Transverse colon (tissue), 4 donors: Measurements from ENCODE around the gene RANBP9. TPM values are rescaled to one million over a fixed set of nuclear protein-coding genes. Genes with fewer than 3 reads are reported as not detected.

ENCODE experiments used
- DNase-seq: peaks from one replicate; pipeline ENCODE4 v3.0.0-alpha.2; 2019
- H3K27ac ChIP-seq, 4 donors: fragments of 200-600 bp; sonication (generic); 2 replicates each; pipeline ENCODE4 v1.5.1; 2016 to 2018; ENCODE audit warnings: inconsistent platforms in 4 of 4
- H3K27me3 ChIP-seq: fragments of 200-600 bp; sonication (generic); 2 replicates; pipeline ENCODE4 v1.5.1; 2017; ENCODE audit warnings: inconsistent platforms
- H3K36me3 ChIP-seq, 4 donors: fragments of 200-600 bp; sonication (generic); 2 replicates each; pipeline ENCODE4 v1.5.1; 2017 to 2019; ENCODE audit warnings: inconsistent platforms in 4 of 4
- H3K4me1 ChIP-seq, 4 donors: fragments of 200-600 bp; sonication (generic); 2 replicates each; pipeline ENCODE4 v1.5.1; 2017 to 2020; ENCODE audit warnings: inconsistent platforms in 4 of 4
- H3K4me3 ChIP-seq, 4 donors: fragments of 200-600 bp; sonication (generic); 1 replicate in 1 of 4; 2 replicates in 3 of 4; pipeline versions ENCODE4 v1.5.1 to v1.6.1; 2017 to 2019; ENCODE audit warnings: inconsistent platforms in 4 of 4
- H3K9me3 ChIP-seq, 2 donors: fragments of 200-600 bp; sonication (generic); 2 replicates each; pipeline ENCODE4 v1.5.1; 2017 to 2019; ENCODE audit warnings: inconsistent platforms in 2 of 2
- CTCF ChIP-seq, 5 experiments: fragments of 200-600 bp in 3 of 5; fragments of 450-650 bp in 2 of 5; sonication (generic) in 3 of 5; IDR thresholded peaks; 1 replicate in 2 of 5; 2 replicates in 3 of 5; pipeline ENCODE4 v1.5.1; 2016 to 2017; ENCODE audit warnings: antibody characterized with exemption in 5 of 5, inconsistent platforms in 3 of 5, mild to moderate bottlenecking in 2 of 5, moderate library complexity in 1 of 5
- EP300 ChIP-seq: sonication (generic); formaldehyde crosslinking; IDR thresholded peaks from one replicate; pipeline ENCODE4 v1.6.1; 2017; ENCODE audit warnings: antibody characterized with exemption, low read depth
- POLR2A ChIP-seq: fragments of 450-650 bp; IDR thresholded peaks from one replicate; pipeline ENCODE4 v1.6.1; 2016; ENCODE audit warnings: antibody characterized with exemption, mild to moderate bottlenecking, moderate library complexity
- POLR2AphosphoS5 ChIP-seq, 3 donors: sonication (generic); formaldehyde crosslinking; IDR thresholded peaks; one replicate each; pipeline ENCODE4 v1.6.1; 2016; ENCODE audit warnings: antibody characterized with exemption in 3 of 3
- WGBS, 2 donors: methylation state at CpG; one replicate each; pipeline ENCODE4 v1.1.5; 2018; ENCODE audit warnings: low coverage in 1 of 2; 5-methylcytosine and 5-hydroxymethylcytosine counted together
- in situ Hi-C, 4 donors: fragments of 200-750 bp; cut with MboI; loops; one replicate each; pipeline versions ENCODE4 v1.15.0 to v1.15.1; 2017; ENCODE audit warnings: low sequenced_read_pairs in 3 of 4, low pct_ligation_motif_present in 1 of 4, low pct_unique_long_range_greater_than_20kb in 1 of 4
- intact Hi-C: fragments of 100-400 bp; cut with DNase I; formaldehyde crosslinking; loops from one replicate; pipeline ENCODE4 v1.15.1; 2023; ENCODE audit warnings: low total_unique reads
- total RNA-seq, 4 donors: library from RNA; depleted of rRNA; stranded (reverse); fragments of >200 nt; gene quantifications; one replicate each; pipeline ENCODE4 v1.1.0, GENCODE V29; 2016

RANBP9 gene
- total RNA-seq, 4 donors from 2014 or later = 17.9 to 40.8 (median 37.4) TPM

- peaks cover 0 to 23% (median 9%) of the 10 kb centered on the region in 4 donors for H3K36me3 ChIP-seq
- intact Hi-C loops = no loop called here
- no peaks in the 10 kb centered on the region for H3K27me3 ChIP-seq
- no peaks in the 10 kb centered on the region for H3K4me1 ChIP-seq
- WGBS, 2 donors = 68 to 86% methylated on average over 1 to 2 of the region's 2 CpGs
- TF ChIP-seq POLR2A (no peak), EP300 (no peak), POLR2AphosphoS5 (IDR thresholded peaks at IDR 0.05) (no peak), CTCF (IDR thresholded peaks at IDR 0.05) (no peak)
- no peak overlapping the region for H3K27ac ChIP-seq
- in situ Hi-C loops = no loop called here
- no peak for DNase-seq
- no peak overlapping the region for H3K4me3 ChIP-seq
- no peaks in the 10 kb centered on the region for H3K9me3 ChIP-seq
Observed at GRCh38 chr6:13604546-13605416, 106.9 kb downstream of the RANBP9 start.

- WGBS, 2 donors = 88% methylated on average over 4 of the region's 4 CpGs
- TF ChIP-seq POLR2A (no peak), EP300 (no peak), POLR2AphosphoS5 (IDR thresholded peaks at IDR 0.05) (no peak), CTCF (IDR thresholded peaks at IDR 0.05) (no peak)
- no peak overlapping the region for H3K4me3 ChIP-seq
- in situ Hi-C loops (no loop called here), intact Hi-C loops (no loop called here)
- H3K27ac ChIP-seq = no peak overlapping the region
- no peaks in the 10 kb centered on the region for H3K27me3 ChIP-seq
- H3K9me3 ChIP-seq = no peaks in the 10 kb centered on the region
- H3K36me3 ChIP-seq = peaks cover 0 to 23% (median 10%) of the 10 kb centered on the region in 4 donors
- no peaks in the 10 kb centered on the region for H3K4me1 ChIP-seq
- no peak for DNase-seq
Observed at GRCh38 chr6:13604135-13604534, 107.5 kb downstream of the RANBP9 start.

GRCh38 chr6:13600036-13600435 is 111.6 kb downstream of the RANBP9 start:
- no peak for DNase-seq
- Histone ChIP-seq H3K4me1 (no peaks in the 10 kb centered on the region), H3K9me3 (no peaks in the 10 kb centered on the region), H3K4me3 (no peak overlapping the region), H3K27ac (no peak overlapping the region), H3K27me3 (no peaks in the 10 kb centered on the region), H3K36me3 (peaks cover 0 to 45% (median 17%) of the 10 kb centered on the region in 4 donors)
- in situ Hi-C loops = no loop called here
- intact Hi-C loops = no loop called here
- WGBS, 2 donors = 93 to 97% methylated on average over 6 of the region's 6 CpGs
- TF ChIP-seq EP300 (no peak), POLR2AphosphoS5 (IDR thresholded peaks at IDR 0.05) (no peak), CTCF (IDR thresholded peaks at IDR 0.05) (no peak), POLR2A (no peak)

- intact Hi-C loops = no loop called here
- in situ Hi-C loops = loop anchor here in 1 of 4 donors (25.0 kb wide), 1 partner anchor 410 kb away; no protein-coding TSS in a partner anchor
- TF ChIP-seq CTCF (IDR thresholded peaks at IDR 0.05) (no peak), EP300 (no peak), POLR2AphosphoS5 (IDR thresholded peaks at IDR 0.05) (no peak), POLR2A (no peak)
- Histone ChIP-seq H3K4me3 (no peak overlapping the region), H3K36me3 (peaks cover 0 to 44% (median 15%) of the 10 kb centered on the region in 4 donors), H3K4me1 (no peaks in the 10 kb centered on the region), H3K27ac (no peak overlapping the region), H3K27me3 (no peaks in the 10 kb centered on the region), H3K9me3 (no peaks in the 10 kb centered on the region)
- DNase-seq = no peak
- 94 to 96% methylated on average over 4 of the region's 4 CpGs for WGBS, 2 donors
Observed at GRCh38 chr6:13597073-13597472, 114.6 kb downstream of the RANBP9 start.
